ENCODE data around the gene PTGDR. TPM values are rescaled to one million over a fixed set of nuclear protein-coding genes. Genes with fewer than 3 reads are reported as not detected.

The PTGDR gene
- total RNA-seq, 4 donors from 2014 or later, result 0.74 to 2.1 (median 1.6) TPM

DNA sequence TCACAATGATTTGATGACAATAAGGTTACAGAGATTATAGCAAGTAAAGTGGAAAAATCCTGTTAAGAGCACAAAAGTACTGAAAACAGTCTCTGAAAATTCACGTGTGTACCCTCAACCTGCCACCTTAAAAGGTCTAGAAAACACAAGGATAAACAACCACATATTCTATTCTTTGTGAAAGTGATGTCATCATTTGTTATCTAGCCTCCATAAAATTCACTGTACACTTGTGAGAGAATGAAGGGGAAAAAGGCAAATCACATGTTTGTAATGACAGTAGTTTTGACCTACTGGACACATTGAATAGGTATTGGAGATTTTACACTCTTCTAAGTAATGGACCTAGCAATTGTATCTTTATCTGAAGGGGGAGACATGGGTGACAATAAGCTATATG is 4.0 kb downstream of the PTGDR start:
- ATAC-seq (ENCODE audit: low FRiP score), result no peak

DNA sequence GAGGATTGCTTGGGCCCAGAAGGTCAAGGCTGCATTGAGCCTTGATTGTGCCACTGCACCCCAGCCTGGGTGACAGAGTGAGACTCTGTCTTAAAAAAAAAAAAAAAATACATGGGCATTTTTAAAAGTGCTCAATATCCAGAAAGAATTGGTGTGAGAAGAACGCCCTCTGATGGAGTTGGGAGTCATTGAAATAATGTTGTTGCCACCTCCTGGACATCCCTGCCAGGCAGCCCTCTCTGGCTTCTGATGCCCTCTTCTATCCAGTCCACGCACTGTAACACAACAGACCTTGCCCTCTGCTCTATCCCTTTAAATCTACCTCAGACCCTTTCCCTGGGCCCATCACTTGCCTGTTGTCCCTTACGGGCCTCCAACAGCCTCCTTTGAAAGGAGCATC is 4.9 kb downstream of the PTGDR start:
- no peak for ATAC-seq (ENCODE audit: low FRiP score)
- no peak for TF ChIP-seq CTCF (IDR thresholded peaks at IDR 0.05)

More for the DNA sequence above, 4.0 kb downstream of the PTGDR start:
- no peak for DNase-seq (ENCODE audit: low spot score)
- TF ChIP-seq CTCF (IDR thresholded peaks at IDR 0.05), result no peak

GRCh38 chr14:52275372-52275771 is 7.9 kb downstream of the PTGDR start:
- ATAC-seq (ENCODE audit: low FRiP score) (no peak), DNase-seq (ENCODE audit: low spot score) (no peak)
- no peak for TF ChIP-seq CTCF (IDR thresholded peaks at IDR 0.05)

More for the DNA sequence above, 4.9 kb downstream of the PTGDR start:
- DNase-seq (ENCODE audit: low spot score), result no peak

DNA sequence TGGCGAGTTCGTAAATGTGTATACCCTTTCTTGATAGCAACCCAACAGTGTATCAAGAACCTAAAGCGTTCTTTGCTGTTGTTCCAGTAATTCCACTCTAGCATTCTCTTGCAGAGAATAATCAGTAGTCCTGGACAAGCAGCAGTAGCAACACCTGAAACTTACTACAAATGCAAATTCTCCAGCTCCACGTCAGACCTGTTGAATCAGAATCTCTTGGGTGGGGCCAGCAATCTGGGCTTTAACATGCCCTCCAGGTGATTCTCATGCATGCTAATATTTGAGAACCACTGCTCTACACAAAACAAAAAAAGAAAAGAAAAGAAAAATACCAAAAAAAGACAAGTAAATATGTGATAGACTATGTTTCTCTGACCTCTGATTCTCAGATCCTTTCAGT is 10.1 kb downstream of the PTGDR start:
- TF ChIP-seq CTCF (IDR thresholded peaks at IDR 0.05), result no peak
- ATAC-seq (ENCODE audit: low FRiP score), result no peak
- no peak for DNase-seq (ENCODE audit: low spot score)

DNA sequence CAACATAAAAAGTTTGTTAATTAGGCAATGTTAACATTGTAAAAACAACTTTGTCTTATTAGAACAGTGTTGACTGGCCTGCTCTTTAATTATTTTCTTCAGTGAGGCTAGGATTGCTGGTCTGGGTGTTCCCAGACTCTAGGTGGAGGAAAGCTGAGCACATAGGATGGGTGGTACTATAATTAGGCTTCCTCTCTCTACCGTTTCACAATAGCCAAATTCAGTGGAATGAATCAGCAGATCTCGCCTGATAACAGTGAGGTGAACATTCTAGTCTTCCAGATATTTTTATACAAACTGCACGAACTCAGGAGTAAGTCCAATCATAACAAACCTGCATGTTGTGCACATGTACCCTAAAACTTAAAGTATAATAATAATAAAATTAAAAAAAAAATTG is 11.9 kb downstream of the PTGDR start:
- ATAC-seq (ENCODE audit: low FRiP score) (no peak), DNase-seq (ENCODE audit: low spot score) (no peak)
- TF ChIP-seq CTCF (IDR thresholded peaks at IDR 0.05), result no peak

DNA sequence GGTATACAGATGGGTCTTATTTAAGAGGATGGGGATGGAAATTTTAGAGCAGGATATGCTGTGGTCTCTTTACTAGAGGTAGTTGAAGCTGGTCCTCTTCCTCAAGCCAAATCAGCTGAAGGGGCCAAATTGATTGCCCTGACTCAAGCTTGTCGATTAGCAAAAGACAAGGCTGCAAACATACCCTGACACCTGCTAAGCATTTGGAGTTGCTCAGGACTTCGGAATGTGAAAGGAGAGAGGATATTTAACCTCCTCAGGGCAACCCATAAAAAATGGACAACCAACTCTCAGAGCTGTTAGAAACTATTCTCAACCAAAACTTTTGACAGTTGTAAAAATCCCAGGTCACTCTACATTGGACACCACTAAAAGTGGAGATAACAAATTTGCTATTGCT is 15.6 kb downstream of the PTGDR start:
- no peak for TF ChIP-seq CTCF (IDR thresholded peaks at IDR 0.05)
- DNase-seq (ENCODE audit: low spot score) (no peak), ATAC-seq (ENCODE audit: low FRiP score) (no peak)

GRCh38 chr14:52286661-52287649 is 19.5 kb downstream of the PTGDR start:
- no peak for ATAC-seq (ENCODE audit: low FRiP score)
- no peak for TF ChIP-seq CTCF (IDR thresholded peaks at IDR 0.05)
- DNase-seq (ENCODE audit: low spot score), result no peak

Measured in omental fat pad (tissue), 4 donors.